OCI-LY3 (cell line): ENCODE data around the gene CEP76.

Source experiments
- EZH2phosphoT487 ChIP-seq: fragments of 200-600 bp; shearing (Covaris generic); IDR thresholded peaks from 2 replicates; pipeline ENCODE4 v1.6.1; 2018; ENCODE audit warnings: antibody characterized with exemption, mixed run types, low read depth
- TF ChIP-seq, protein P1 (sequence below): fragments of 200-600, 300-600 bp; sonication (generic); IDR thresholded peaks from 2 replicates; pipeline ENCODE4 v1.5.1; 2014; ENCODE audit warnings: antibody characterized with exemption, low read length, low read depth

DNA sequence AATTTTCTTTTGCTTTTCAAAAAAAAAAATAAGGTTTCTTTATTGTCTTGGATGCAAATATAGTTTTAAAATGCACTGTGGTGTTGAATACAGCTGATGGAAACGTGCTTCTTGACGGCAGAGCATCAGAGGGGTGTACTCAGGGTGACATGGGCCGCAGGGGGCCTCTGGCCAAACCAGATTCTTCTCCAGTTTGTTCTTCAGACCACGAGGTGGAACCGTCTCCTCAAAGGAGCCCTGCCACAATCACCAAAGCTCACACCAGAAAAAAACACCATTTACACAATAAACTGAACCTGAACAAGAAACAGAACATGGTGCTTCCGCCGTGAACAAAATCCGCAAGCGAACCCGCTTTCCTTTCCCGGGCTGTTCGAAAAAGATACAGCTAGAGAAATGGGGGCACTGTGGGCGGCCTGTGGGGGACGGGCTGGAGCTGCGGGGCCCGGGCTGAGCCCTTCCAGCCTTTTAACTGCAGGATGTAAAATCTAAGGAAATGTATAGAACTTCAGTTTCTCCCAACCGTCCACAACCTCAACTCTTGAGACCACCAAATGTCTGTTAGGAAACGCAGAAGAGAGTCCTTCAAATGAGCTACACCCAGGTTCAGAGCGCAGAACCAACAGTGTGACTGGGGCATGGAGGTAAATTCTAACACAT lies 34.9 kb upstream of the CEP76 start:
- TF ChIP-seq, protein P1, sequence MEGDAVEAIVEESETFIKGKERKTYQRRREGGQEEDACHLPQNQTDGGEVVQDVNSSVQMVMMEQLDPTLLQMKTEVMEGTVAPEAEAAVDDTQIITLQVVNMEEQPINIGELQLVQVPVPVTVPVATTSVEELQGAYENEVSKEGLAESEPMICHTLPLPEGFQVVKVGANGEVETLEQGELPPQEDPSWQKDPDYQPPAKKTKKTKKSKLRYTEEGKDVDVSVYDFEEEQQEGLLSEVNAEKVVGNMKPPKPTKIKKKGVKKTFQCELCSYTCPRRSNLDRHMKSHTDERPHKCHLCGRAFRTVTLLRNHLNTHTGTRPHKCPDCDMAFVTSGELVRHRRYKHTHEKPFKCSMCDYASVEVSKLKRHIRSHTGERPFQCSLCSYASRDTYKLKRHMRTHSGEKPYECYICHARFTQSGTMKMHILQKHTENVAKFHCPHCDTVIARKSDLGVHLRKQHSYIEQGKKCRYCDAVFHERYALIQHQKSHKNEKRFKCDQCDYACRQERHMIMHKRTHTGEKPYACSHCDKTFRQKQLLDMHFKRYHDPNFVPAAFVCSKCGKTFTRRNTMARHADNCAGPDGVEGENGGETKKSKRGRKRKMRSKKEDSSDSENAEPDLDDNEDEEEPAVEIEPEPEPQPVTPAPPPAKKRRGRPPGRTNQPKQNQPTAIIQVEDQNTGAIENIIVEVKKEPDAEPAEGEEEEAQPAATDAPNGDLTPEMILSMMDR, result no peak
- no peak for TF ChIP-seq EZH2phosphoT487
